CD4-positive, alpha-beta memory T cell (primary cell): Measurements from ENCODE around the gene TBC1D22B. TPM values are rescaled to one million over a fixed set of nuclear protein-coding genes. Genes with fewer than 3 reads are reported as not detected.

Source experiments
- polyA plus RNA-seq, 2 donors: library from polyadenylated mRNA; unstranded; fragments of 300-500 nt; fragmentation: Illumina TruSeq; gene quantifications; one replicate each; pipeline ENCODE4 v1.2.3, GENCODE V29; 2021
- total RNA-seq, 2 experiments: library from RNA; stranded (reverse); gene quantifications; one replicate each; pipeline ENCODE4 v1.2.3, GENCODE V29; 2021

The TBC1D22B gene
- total and polyA plus RNA-seq, 4 experiments from 2014 or later = 7.2 to 11.9 (median 10.0) TPM

Other genes with a start within 250 kb of the TBC1D22B start
- gene PIM1, start 87.6 kb upstream of the TBC1D22B start, total RNA-seq = 100 to 1,000 TPM; 124 to 125 TPM
- 100 to 1,000 TPM; 268 to 334 TPM for gene PIM1, start 87.6 kb upstream of the TBC1D22B start, polyA plus RNA-seq
- 1 to 10 TPM in 1 of 2 experiments, not detected in 1; 1.4 TPM for gene TMEM217, start 372 bp downstream of the TBC1D22B start, total RNA-seq
- under 1 TPM; 0.31 to 0.42 TPM for gene TMEM217, start 372 bp downstream of the TBC1D22B start, polyA plus RNA-seq
- 10 to 100 TPM; 14.8 to 16.6 TPM for gene RNF8, start 96.2 kb downstream of the TBC1D22B start, total RNA-seq
- 10 to 100 TPM; 14.2 to 17.2 TPM for gene RNF8, start 96.2 kb downstream of the TBC1D22B start, polyA plus RNA-seq
- gene CMTR1, start 175.4 kb downstream of the TBC1D22B start, total RNA-seq = 10 to 100 TPM; 75.0 to 79.1 TPM
- gene CMTR1, start 175.4 kb downstream of the TBC1D22B start, polyA plus RNA-seq = 10 to 100 TPM; 28.4 to 32.6 TPM
- 10 to 100 TPM; 25.1 to 27.8 TPM for gene CCDC167, start 242.1 kb downstream of the TBC1D22B start, total RNA-seq
- 100 to 1,000 TPM; 151 to 226 TPM for gene CCDC167, start 242.1 kb downstream of the TBC1D22B start, polyA plus RNA-seq